Measurements from ENCODE around the gene EPHB1. TPM values are rescaled to one million over a fixed set of nuclear protein-coding genes. Genes with fewer than 3 reads are reported as not detected.

EPHB1 gene
- total RNA-seq, 1 donor from 2014 or later, result 16.3 TPM

- H3K4me1 Mint-ChIP-seq (ENCODE audit: low read depth, unreplicated experiment), result peaks cover 7% of the 10 kb centered on the region
- no peak overlapping the region for H3K27ac Mint-ChIP-seq (ENCODE audit: unreplicated experiment)
- H3K27me3 Mint-ChIP-seq (ENCODE audit: unreplicated experiment), result peaks cover 2% of the 10 kb centered on the region
- no peak for DNase-seq
- H3K4me3 Mint-ChIP-seq (ENCODE audit: unreplicated experiment), result no peak overlapping the region
- H3K9me3 Mint-ChIP-seq (ENCODE audit: unreplicated experiment), result peaks cover 3% of the 10 kb centered on the region
- no peak for TF ChIP-seq CTCF (IDR thresholded peaks at IDR 0.05; ENCODE audit: partially characterized antibody, unreplicated experiment)
- H3K36me3 Mint-ChIP-seq (ENCODE audit: unreplicated experiment), result peaks cover 14% of the 10 kb centered on the region
Measured at GRCh38 chr3:134829721-134830120, 34.7 kb downstream of the EPHB1 start.

GRCh38 chr3:134832585-134832984 is 37.5 kb downstream of the EPHB1 start:
- H3K27me3 Mint-ChIP-seq (ENCODE audit: unreplicated experiment), result peaks cover 2% of the 10 kb centered on the region
- H3K4me3 Mint-ChIP-seq (ENCODE audit: unreplicated experiment), result no peak overlapping the region
- H3K36me3 Mint-ChIP-seq (ENCODE audit: unreplicated experiment), result peaks cover 14% of the 10 kb centered on the region
- H3K9me3 Mint-ChIP-seq (ENCODE audit: unreplicated experiment), result peaks cover 3% of the 10 kb centered on the region
- peaks cover 3% of the 10 kb centered on the region for H3K4me1 Mint-ChIP-seq (ENCODE audit: low read depth, unreplicated experiment)
- no peak overlapping the region for H3K27ac Mint-ChIP-seq (ENCODE audit: unreplicated experiment)
- no peak for TF ChIP-seq CTCF (IDR thresholded peaks at IDR 0.05; ENCODE audit: partially characterized antibody, unreplicated experiment)
- DNase-seq, result no peak

- Mint-ChIP-seq H3K27ac (ENCODE audit: unreplicated experiment) (no peak overlapping the region), H3K9me3 (ENCODE audit: unreplicated experiment) (peaks cover 3% of the 10 kb centered on the region), H3K4me1 (ENCODE audit: low read depth, unreplicated experiment) (no peaks in the 10 kb centered on the region)
Measured at GRCh38 chr3:134833453-134834163, 38.5 kb downstream of the EPHB1 start.

GRCh38 chr3:134836921-134837320 is 41.9 kb downstream of the EPHB1 start:
- no peak overlapping the region for H3K27ac Mint-ChIP-seq (ENCODE audit: unreplicated experiment)
- no peaks in the 10 kb centered on the region for H3K4me1 Mint-ChIP-seq (ENCODE audit: low read depth, unreplicated experiment)
- no peaks in the 10 kb centered on the region for H3K9me3 Mint-ChIP-seq (ENCODE audit: unreplicated experiment)
- peaks cover 9% of the 10 kb centered on the region for H3K36me3 Mint-ChIP-seq (ENCODE audit: unreplicated experiment)
- no peak for TF ChIP-seq CTCF (IDR thresholded peaks at IDR 0.05; ENCODE audit: partially characterized antibody, unreplicated experiment)
- no peak for DNase-seq
- H3K4me3 Mint-ChIP-seq (ENCODE audit: unreplicated experiment), result no peak overlapping the region
- peaks cover 2% of the 10 kb centered on the region for H3K27me3 Mint-ChIP-seq (ENCODE audit: unreplicated experiment)

More at GRCh38 chr3:134833453-134834163, 38.5 kb downstream of the EPHB1 start:
- Mint-ChIP-seq H3K27me3 (ENCODE audit: unreplicated experiment) (peaks cover 2% of the 10 kb centered on the region), H3K36me3 (ENCODE audit: unreplicated experiment) (peaks cover 14% of the 10 kb centered on the region), H3K4me3 (ENCODE audit: unreplicated experiment) (no peak overlapping the region)
- DNase-seq, result no peak
- no peak for TF ChIP-seq CTCF (IDR thresholded peaks at IDR 0.05; ENCODE audit: partially characterized antibody, unreplicated experiment)

- peaks cover 15% of the 10 kb centered on the region for H3K36me3 Mint-ChIP-seq (ENCODE audit: unreplicated experiment)
- no peak overlapping the region for H3K4me3 Mint-ChIP-seq (ENCODE audit: unreplicated experiment)
- H3K4me1 Mint-ChIP-seq (ENCODE audit: low read depth, unreplicated experiment), result no peaks in the 10 kb centered on the region
- peak; percentile 70 for TF ChIP-seq CTCF (IDR thresholded peaks at IDR 0.05; ENCODE audit: partially characterized antibody, unreplicated experiment)
- H3K27me3 Mint-ChIP-seq (ENCODE audit: unreplicated experiment), result peaks cover 2% of the 10 kb centered on the region
- no peak overlapping the region for H3K27ac Mint-ChIP-seq (ENCODE audit: unreplicated experiment)
- H3K9me3 Mint-ChIP-seq (ENCODE audit: unreplicated experiment), result peaks cover 1% of the 10 kb centered on the region
- no peak for DNase-seq
Measured at GRCh38 chr3:134838599-134838998, 43.5 kb downstream of the EPHB1 start.

All from glutamatergic neuron (in vitro differentiated cells).